ENCODE results near the gene NR2F1-AS1.

The NR2F1-AS1 gene

GRCh38 chr5:93378073-93378472 is 202.9 kb downstream of the NR2F1-AS1 start:
- no peak for DNase-seq

DNA sequence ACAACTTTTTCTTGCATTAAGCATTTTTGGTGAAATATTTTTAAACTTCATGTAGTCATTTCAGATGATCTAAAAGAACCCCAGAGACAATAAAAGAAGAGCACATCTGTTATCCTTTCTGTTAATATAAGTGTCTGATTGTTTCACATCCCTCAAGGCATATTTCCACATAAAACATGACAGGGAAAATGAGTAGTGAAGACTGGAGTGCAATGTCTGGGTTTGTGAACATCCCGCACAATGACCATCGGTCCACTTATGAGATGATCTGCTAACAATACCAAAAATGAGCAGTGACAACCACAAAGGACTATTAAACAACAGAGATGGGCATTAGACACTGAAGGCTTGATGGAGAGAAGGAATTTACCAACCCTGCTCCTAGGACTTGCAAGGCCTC is 209.1 kb downstream of the NR2F1-AS1 start:
- no peak for DNase-seq

DNA sequence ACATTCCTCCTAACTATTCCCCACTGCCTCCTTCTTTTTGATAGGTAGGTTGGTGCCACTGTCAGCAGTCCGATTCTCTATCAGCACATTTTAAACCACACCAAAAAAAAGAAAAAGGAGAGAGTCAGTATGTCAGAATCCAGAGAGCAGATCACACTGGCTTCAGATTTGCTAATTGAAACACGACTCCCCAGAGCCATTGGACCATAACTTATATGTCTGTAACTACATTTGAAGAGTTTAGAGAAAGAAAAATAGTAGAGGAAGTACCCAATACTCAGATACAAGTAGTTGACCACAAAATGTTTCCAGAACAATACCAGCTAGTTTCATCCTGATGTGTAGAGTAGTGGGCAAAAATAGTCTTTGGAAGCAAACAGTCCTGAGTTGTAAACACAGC is 216.6 kb downstream of the NR2F1-AS1 start:
- DNase-seq, result no peak

- DNase-seq, result no peak
Observed at GRCh38 chr5:93360436-93361088, 220.5 kb downstream of the NR2F1-AS1 start.

DNA sequence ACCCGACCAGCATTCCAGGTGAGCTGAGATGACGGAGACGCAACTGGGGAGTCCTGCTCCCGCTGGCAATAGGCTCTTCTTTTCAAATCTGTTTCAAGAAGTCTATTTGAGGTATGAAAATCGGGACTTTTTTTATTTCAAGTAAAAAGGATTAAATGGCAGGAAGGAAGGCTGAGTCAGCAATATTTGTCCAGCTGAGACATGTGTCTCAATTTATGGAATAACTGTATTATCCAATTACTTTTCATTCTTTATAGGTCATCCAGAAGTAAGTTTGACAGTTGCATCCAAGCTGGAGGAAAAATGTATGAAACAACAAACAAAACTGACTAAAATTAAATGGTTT is 221.1 kb downstream of the NR2F1-AS1 start:
- DNase-seq, result no peak

Measured in stimulated activated CD4-positive, alpha-beta T cell treated with anti-CD3 and anti-CD28 coated beads, Interleukin-1b, Interleukin-23, amount 100 ng/mL, for 48 hours (primary cell).